ENCODE results near the gene GPC3.

Gene GPC3

DNA sequence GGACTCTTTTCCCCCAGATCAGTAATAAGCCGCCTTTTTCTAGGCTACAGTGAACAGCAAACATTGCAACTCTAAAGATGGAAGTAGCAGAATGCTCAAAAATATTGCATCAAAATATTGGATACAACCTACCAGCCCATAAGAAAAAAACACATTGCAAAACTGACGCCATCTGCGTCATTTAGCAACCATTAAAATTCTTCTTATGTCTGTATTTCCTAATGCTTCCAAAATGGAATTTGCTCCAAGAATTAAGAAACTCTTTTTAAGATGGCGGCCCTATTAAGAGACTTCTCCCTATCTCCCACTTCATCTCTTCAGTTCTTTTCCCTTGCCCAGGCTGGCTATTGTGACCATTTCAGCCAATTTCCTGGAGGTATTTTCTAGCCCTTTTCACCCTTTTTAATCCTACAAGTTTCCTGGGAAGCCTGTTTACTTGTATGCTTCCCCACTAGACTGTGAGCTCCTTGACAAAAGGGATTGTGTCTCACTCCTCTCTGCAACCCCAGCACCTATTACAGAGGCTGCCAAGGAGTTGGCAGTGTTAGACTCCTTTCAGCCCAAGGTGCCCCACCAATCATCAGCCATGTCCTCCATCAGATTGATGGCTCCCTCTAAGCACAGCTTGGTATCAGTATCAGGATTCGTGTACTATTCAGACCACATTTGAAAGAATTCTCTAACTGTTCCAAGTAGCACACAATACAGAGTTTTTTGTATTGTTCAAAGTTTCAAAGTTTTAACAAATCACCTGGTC lies 4.4 kb downstream of the GPC3 start:
- Histone ChIP-seq H3K4me3 (ENCODE audit: low read length) (no peak overlapping the region), H3K9me3 (ENCODE audit: control insufficient read depth, low read length) (no peaks in the 10 kb centered on the region), H3K27me3 (ENCODE audit: control insufficient read depth, insufficient read depth, low read length) (peaks cover 15% of the 10 kb centered on the region)

DNA sequence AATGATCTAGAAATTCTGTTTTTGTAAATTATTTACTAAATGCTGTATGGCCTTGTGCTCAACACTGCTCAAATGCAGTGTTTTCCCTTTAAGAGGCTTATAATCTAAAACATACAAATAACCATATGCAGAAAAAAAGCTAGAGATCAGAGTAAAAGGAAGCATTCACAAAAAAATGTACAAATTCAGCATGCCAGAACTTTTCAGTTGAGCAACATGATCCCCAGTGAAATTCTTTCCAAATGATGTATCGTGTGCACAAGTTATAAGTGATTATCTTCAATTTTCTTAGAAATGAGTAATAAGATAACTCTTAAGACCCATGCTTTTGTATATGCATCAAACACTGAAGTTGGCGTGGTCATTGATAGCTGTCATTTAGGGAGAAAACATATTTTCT lies 5.0 kb downstream of the GPC3 start:
- H3K4me3 ChIP-seq (ENCODE audit: low read length) = no peak overlapping the region
- H3K4me1 ChIP-seq (ENCODE audit: control insufficient read depth, insufficient read depth, low read length) = no peaks in the 10 kb centered on the region
- H3K27me3 ChIP-seq (ENCODE audit: control insufficient read depth, insufficient read depth, low read length) = peaks cover 15% of the 10 kb centered on the region
- H3K9ac ChIP-seq (ENCODE audit: low read length) = no peak overlapping the region
- H3K36me3 ChIP-seq (ENCODE audit: control insufficient read depth, insufficient read depth, low read length) = no peaks in the 10 kb centered on the region
- H3K9me3 ChIP-seq (ENCODE audit: control insufficient read depth, low read length) = no peaks in the 10 kb centered on the region

More for the DNA sequence above, 4.4 kb downstream of the GPC3 start:
- no peaks in the 10 kb centered on the region for H3K36me3 ChIP-seq (ENCODE audit: control insufficient read depth, insufficient read depth, low read length)
- no peak overlapping the region for H3K9ac ChIP-seq (ENCODE audit: low read length)
- peaks cover 1% of the 10 kb centered on the region for H3K4me1 ChIP-seq (ENCODE audit: control insufficient read depth, insufficient read depth, low read length)

GRCh38 chrX:133979641-133980230 lies 5.7 kb downstream of the GPC3 start:
- H3K4me3 ChIP-seq (ENCODE audit: low read length) = no peak overlapping the region
- H3K27me3 ChIP-seq (ENCODE audit: control insufficient read depth, insufficient read depth, low read length) = peaks cover 11% of the 10 kb centered on the region
- H3K36me3 ChIP-seq (ENCODE audit: control insufficient read depth, insufficient read depth, low read length) = no peaks in the 10 kb centered on the region
- H3K9me3 ChIP-seq (ENCODE audit: control insufficient read depth, low read length) = no peaks in the 10 kb centered on the region
- no peaks in the 10 kb centered on the region for H3K4me1 ChIP-seq (ENCODE audit: control insufficient read depth, insufficient read depth, low read length)
- H3K9ac ChIP-seq (ENCODE audit: low read length) = no peak overlapping the region

- Histone ChIP-seq H3K27me3 (ENCODE audit: control insufficient read depth, insufficient read depth, low read length) (no peaks in the 10 kb centered on the region), H3K9ac (ENCODE audit: low read length) (no peak overlapping the region), H3K4me3 (ENCODE audit: low read length) (no peak overlapping the region), H3K4me1 (ENCODE audit: control insufficient read depth, insufficient read depth, low read length) (no peaks in the 10 kb centered on the region), H3K36me3 (ENCODE audit: control insufficient read depth, insufficient read depth, low read length) (no peaks in the 10 kb centered on the region), H3K9me3 (ENCODE audit: control insufficient read depth, low read length) (no peaks in the 10 kb centered on the region)
Measured at GRCh38 chrX:133973704-133974103, 11.7 kb downstream of the GPC3 start.

DNA sequence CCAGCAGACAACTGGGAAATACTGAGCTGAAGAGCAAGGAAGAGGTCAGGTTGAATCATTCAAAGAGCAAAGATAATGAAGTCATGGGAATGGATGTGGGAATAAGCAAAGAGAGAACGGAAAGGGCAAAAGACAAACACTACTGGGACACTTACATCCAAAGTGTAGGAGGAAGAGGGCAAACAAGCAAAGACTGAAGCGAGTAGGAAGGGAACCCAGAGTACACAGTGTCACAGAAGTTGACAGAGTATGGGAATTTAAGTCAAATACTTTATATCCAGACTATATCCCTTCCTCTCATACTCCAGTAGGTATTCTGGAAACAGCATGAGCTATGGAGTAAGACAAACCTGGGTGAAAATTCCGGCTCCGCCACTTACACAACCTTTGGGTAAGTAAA lies 12.5 kb downstream of the GPC3 start:
- Histone ChIP-seq H3K9ac (ENCODE audit: low read length) (no peak overlapping the region), H3K27me3 (ENCODE audit: control insufficient read depth, insufficient read depth, low read length) (no peaks in the 10 kb centered on the region), H3K4me3 (ENCODE audit: low read length) (no peak overlapping the region), H3K36me3 (ENCODE audit: control insufficient read depth, insufficient read depth, low read length) (no peaks in the 10 kb centered on the region), H3K9me3 (ENCODE audit: control insufficient read depth, low read length) (no peaks in the 10 kb centered on the region), H3K4me1 (ENCODE audit: control insufficient read depth, insufficient read depth, low read length) (no peaks in the 10 kb centered on the region)

DNA sequence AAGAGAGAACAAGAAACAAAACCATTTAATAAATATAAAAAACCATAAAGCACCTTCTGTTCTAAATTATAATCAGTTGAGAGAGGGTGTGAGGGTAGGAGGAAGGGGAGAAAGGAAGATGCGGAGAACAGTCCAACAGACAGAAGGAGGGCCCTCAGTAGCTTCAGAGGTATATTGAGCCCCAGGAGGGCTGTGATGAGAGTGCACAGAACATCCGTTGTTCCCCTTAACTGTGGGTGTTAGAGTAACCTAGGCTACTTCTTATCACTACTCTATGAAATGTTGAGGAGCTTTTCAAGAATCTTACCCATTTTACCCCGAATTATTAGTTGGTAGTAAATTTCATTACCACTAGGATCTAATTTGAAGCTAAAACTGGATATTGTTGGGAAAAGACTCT lies 13.8 kb downstream of the GPC3 start:
- H3K4me1 ChIP-seq (ENCODE audit: control insufficient read depth, insufficient read depth, low read length) = no peaks in the 10 kb centered on the region
- H3K9me3 ChIP-seq (ENCODE audit: control insufficient read depth, low read length) = no peaks in the 10 kb centered on the region
- no peak overlapping the region for H3K9ac ChIP-seq (ENCODE audit: low read length)
- no peaks in the 10 kb centered on the region for H3K36me3 ChIP-seq (ENCODE audit: control insufficient read depth, insufficient read depth, low read length)
- no peak overlapping the region for H3K4me3 ChIP-seq (ENCODE audit: low read length)
- no peaks in the 10 kb centered on the region for H3K27me3 ChIP-seq (ENCODE audit: control insufficient read depth, insufficient read depth, low read length)

DNA sequence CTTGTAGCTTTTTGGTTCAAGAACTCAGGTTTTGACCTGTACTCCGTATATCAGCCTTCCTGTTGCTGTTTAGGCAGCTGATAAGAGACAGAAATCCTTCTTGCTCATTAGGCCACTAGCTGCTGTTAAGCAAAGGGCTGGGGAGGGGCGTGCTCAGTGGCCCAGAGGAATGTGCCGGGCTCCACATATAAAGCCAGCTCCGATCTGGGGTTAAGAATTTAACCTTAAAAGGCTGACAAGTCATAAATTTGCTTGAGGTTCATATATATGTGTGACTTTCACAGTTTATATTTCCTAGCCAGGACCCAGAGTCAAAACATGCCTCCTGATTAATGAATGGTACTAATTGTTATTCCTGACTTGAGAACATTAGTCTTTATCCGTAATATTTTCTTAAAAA lies 15.3 kb downstream of the GPC3 start:
- H3K4me1 ChIP-seq (ENCODE audit: control insufficient read depth, insufficient read depth, low read length) = no peaks in the 10 kb centered on the region
- no peak overlapping the region for H3K9ac ChIP-seq (ENCODE audit: low read length)
- H3K9me3 ChIP-seq (ENCODE audit: control insufficient read depth, low read length) = no peaks in the 10 kb centered on the region
- H3K36me3 ChIP-seq (ENCODE audit: control insufficient read depth, insufficient read depth, low read length) = no peaks in the 10 kb centered on the region
- no peaks in the 10 kb centered on the region for H3K27me3 ChIP-seq (ENCODE audit: control insufficient read depth, insufficient read depth, low read length)
- H3K4me3 ChIP-seq (ENCODE audit: low read length) = no peak overlapping the region

GRCh38 chrX:133969191-133969590 lies 16.2 kb downstream of the GPC3 start:
- no peaks in the 10 kb centered on the region for H3K27me3 ChIP-seq (ENCODE audit: control insufficient read depth, insufficient read depth, low read length)
- no peaks in the 10 kb centered on the region for H3K4me1 ChIP-seq (ENCODE audit: control insufficient read depth, insufficient read depth, low read length)

DNA sequence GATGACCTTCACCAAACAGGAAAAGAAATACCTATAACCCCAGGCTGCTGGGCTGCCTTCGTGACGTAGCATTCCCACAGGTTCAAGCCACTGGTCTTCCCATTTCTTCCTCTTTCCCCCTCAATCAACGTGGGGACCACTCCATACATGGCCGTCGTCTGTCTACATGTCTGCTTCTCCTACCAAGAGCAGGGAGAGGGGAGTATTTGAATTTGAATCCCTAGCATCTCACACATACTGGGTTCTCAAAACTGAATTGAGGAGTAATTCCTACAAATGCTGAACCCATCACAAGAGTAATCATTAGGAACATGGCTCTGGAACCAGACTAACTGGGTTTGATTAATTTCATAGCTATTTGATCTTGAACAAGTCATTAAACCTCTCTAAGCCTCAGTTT lies 17.3 kb downstream of the GPC3 start:
- H3K9me3 ChIP-seq (ENCODE audit: control insufficient read depth, low read length) = no peaks in the 10 kb centered on the region

More at GRCh38 chrX:133969191-133969590, 16.2 kb downstream of the GPC3 start:
- H3K4me3 ChIP-seq (ENCODE audit: low read length) = no peak overlapping the region
- no peaks in the 10 kb centered on the region for H3K9me3 ChIP-seq (ENCODE audit: control insufficient read depth, low read length)
- H3K36me3 ChIP-seq (ENCODE audit: control insufficient read depth, insufficient read depth, low read length) = no peaks in the 10 kb centered on the region
- no peak overlapping the region for H3K9ac ChIP-seq (ENCODE audit: low read length)

DNA sequence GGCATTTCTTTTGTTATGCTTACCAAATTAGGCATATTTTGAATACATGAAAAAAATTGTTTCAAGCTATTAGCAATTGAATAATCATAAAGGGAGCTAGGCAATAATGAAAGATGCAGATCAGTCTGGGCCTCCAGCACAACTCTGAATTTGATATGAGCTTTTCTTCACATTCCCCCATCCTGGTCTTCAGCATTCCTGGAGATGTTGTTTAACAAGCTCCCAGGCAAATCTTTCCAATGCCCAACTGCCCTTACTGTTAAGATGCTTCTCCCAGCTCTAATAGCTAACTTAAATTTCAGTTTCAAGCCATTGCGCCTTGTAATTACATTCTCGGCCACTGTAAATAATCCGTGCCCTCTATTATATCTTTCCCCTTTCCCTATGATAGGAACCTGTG lies 19.2 kb downstream of the GPC3 start:
- Histone ChIP-seq H3K4me3 (ENCODE audit: low read length) (no peak overlapping the region), H3K9ac (ENCODE audit: low read length) (no peak overlapping the region), H3K9me3 (ENCODE audit: control insufficient read depth, low read length) (no peaks in the 10 kb centered on the region), H3K4me1 (ENCODE audit: control insufficient read depth, insufficient read depth, low read length) (no peaks in the 10 kb centered on the region), H3K27me3 (ENCODE audit: control insufficient read depth, insufficient read depth, low read length) (no peaks in the 10 kb centered on the region), H3K36me3 (ENCODE audit: control insufficient read depth, insufficient read depth, low read length) (no peaks in the 10 kb centered on the region)

More for the DNA sequence above, 17.3 kb downstream of the GPC3 start:
- no peaks in the 10 kb centered on the region for H3K36me3 ChIP-seq (ENCODE audit: control insufficient read depth, insufficient read depth, low read length)
- H3K4me3 ChIP-seq (ENCODE audit: low read length) = no peak overlapping the region
- no peak overlapping the region for H3K9ac ChIP-seq (ENCODE audit: low read length)
- no peaks in the 10 kb centered on the region for H3K27me3 ChIP-seq (ENCODE audit: control insufficient read depth, insufficient read depth, low read length)
- H3K4me1 ChIP-seq (ENCODE audit: control insufficient read depth, insufficient read depth, low read length) = no peaks in the 10 kb centered on the region

GRCh38 chrX:133965321-133965720 lies 20.1 kb downstream of the GPC3 start:
- Histone ChIP-seq H3K4me3 (ENCODE audit: low read length) (no peak overlapping the region), H3K9me3 (ENCODE audit: control insufficient read depth, low read length) (no peaks in the 10 kb centered on the region), H3K9ac (ENCODE audit: low read length) (no peak overlapping the region), H3K27me3 (ENCODE audit: control insufficient read depth, insufficient read depth, low read length) (no peaks in the 10 kb centered on the region), H3K36me3 (ENCODE audit: control insufficient read depth, insufficient read depth, low read length) (no peaks in the 10 kb centered on the region), H3K4me1 (ENCODE audit: control insufficient read depth, insufficient read depth, low read length) (no peaks in the 10 kb centered on the region)

DNA sequence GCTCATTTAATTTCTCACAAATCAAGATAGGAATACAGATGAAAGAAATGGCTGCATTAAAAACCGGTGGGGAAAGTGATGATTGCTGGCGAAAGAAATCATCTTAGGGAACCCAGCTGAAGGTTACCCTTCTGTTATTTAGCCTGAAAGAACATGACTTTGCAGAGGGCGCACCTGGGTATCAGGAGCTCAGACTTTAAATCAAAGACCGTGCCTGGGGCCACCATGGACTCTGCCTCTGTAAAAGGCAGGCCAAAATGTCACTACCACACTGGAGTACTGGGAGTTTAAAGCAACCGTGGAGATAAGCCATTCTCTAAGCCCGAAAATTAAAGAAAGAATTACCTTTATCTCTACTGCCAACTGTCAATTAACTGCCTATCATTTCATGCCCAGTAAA lies 24.3 kb downstream of the GPC3 start:
- H3K9ac ChIP-seq (ENCODE audit: low read length) = no peak overlapping the region
- no peaks in the 10 kb centered on the region for H3K27me3 ChIP-seq (ENCODE audit: control insufficient read depth, insufficient read depth, low read length)
- no peak overlapping the region for H3K4me3 ChIP-seq (ENCODE audit: low read length)
- H3K4me1 ChIP-seq (ENCODE audit: control insufficient read depth, insufficient read depth, low read length) = no peaks in the 10 kb centered on the region
- no peaks in the 10 kb centered on the region for H3K9me3 ChIP-seq (ENCODE audit: control insufficient read depth, low read length)
- H3K36me3 ChIP-seq (ENCODE audit: control insufficient read depth, insufficient read depth, low read length) = no peaks in the 10 kb centered on the region

Measured in mucosa of stomach (tissue), 1 donor.